22Rv1 (cell line): ENCODE data around the gene NDNF.

Experiments
- ZFX ChIP-seq: fragments of 450-650 bp; IDR thresholded peaks from 2 replicates; pipeline ENCODE4 v1.6.1; 2017; ENCODE audit warnings: antibody characterized with exemption, borderline replicate concordance
- TF ChIP-seq, protein P1 (sequence below): fragments of 450-650 bp; IDR thresholded peaks from 2 replicates; pipeline ENCODE4 v1.5.1; 2017; ENCODE audit warnings: mild to moderate bottlenecking

DNA sequence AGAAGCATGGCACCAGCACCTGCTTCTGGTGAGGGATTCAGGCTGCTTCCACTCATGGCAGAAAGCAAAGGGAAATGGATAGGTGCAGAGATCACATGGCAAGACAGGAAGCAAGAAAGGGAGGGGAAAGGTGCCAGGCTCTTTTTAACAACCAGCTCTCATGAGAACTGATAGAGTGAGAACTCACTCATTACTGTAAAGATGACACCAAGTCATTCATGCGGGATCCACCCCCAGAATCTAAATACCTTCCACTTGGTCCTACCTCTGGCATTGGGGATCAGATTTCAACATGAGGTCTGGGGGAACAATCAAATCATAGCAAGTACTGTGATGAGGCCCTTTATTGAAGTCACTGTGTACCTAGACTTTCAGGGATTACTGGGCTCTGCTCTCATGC, 77.8 kb downstream of the NDNF start:
- TF ChIP-seq, protein P1, sequence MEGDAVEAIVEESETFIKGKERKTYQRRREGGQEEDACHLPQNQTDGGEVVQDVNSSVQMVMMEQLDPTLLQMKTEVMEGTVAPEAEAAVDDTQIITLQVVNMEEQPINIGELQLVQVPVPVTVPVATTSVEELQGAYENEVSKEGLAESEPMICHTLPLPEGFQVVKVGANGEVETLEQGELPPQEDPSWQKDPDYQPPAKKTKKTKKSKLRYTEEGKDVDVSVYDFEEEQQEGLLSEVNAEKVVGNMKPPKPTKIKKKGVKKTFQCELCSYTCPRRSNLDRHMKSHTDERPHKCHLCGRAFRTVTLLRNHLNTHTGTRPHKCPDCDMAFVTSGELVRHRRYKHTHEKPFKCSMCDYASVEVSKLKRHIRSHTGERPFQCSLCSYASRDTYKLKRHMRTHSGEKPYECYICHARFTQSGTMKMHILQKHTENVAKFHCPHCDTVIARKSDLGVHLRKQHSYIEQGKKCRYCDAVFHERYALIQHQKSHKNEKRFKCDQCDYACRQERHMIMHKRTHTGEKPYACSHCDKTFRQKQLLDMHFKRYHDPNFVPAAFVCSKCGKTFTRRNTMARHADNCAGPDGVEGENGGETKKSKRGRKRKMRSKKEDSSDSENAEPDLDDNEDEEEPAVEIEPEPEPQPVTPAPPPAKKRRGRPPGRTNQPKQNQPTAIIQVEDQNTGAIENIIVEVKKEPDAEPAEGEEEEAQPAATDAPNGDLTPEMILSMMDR = no peak
- TF ChIP-seq ZFX = no peak
